Measurements from ENCODE around the gene ZNF234.

GRCh38 chr19:44207126-44207803, 65.9 kb downstream of the ZNF234 start:
- no peak for TF ChIP-seq CTCF (conservative IDR thresholded peaks at IDR 0.05; ENCODE audit: low read length)
- no peak for TF ChIP-seq EZH2phosphoT487 (IDR thresholded peaks at IDR 0.05; ENCODE audit: borderline replicate concordance, low read depth, low read length)

Data from OCI-LY7 (cell line).